ENCODE results near the gene RPGRIP1L. TPM values are rescaled to one million over a fixed set of nuclear protein-coding genes. Genes with fewer than 3 reads are reported as not detected.
"Not testable (repeated sequence)": the region's sequence is repeated elsewhere in the genome, so short reads cannot be mapped to it uniquely, and the experiment has no call there.

The RPGRIP1L gene
- total RNA-seq, 1 donor = 19.5 TPM

DNA sequence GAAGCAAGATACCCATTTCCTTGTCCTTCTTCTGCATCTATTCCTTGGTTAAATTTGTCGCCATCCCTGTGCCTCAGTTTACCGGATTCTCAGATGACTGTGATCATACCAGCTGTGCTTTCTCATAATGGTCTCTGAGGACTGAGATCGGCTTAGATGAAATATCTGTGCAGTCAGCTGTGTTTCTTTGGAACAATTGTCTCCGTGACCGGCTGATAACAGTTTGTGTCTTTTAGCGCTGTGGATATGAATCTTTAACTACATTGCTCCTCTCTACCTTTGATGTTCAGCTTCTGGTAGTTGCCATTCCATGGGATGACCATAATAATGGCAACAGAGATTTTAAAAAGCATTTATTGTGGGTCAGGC is 770 bp upstream of the RPGRIP1L start:
- peak overlapping the region; percentile 95 for H3K4me3 ChIP-seq (ENCODE audit: low read depth, low read length)
- TF ChIP-seq, protein P1, sequence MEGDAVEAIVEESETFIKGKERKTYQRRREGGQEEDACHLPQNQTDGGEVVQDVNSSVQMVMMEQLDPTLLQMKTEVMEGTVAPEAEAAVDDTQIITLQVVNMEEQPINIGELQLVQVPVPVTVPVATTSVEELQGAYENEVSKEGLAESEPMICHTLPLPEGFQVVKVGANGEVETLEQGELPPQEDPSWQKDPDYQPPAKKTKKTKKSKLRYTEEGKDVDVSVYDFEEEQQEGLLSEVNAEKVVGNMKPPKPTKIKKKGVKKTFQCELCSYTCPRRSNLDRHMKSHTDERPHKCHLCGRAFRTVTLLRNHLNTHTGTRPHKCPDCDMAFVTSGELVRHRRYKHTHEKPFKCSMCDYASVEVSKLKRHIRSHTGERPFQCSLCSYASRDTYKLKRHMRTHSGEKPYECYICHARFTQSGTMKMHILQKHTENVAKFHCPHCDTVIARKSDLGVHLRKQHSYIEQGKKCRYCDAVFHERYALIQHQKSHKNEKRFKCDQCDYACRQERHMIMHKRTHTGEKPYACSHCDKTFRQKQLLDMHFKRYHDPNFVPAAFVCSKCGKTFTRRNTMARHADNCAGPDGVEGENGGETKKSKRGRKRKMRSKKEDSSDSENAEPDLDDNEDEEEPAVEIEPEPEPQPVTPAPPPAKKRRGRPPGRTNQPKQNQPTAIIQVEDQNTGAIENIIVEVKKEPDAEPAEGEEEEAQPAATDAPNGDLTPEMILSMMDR (IDR thresholded peaks at IDR 0.05; ENCODE audit: insufficient read depth, low read length) = no peak
- DNase-seq (ENCODE audit: low read depth) = no peak

DNA sequence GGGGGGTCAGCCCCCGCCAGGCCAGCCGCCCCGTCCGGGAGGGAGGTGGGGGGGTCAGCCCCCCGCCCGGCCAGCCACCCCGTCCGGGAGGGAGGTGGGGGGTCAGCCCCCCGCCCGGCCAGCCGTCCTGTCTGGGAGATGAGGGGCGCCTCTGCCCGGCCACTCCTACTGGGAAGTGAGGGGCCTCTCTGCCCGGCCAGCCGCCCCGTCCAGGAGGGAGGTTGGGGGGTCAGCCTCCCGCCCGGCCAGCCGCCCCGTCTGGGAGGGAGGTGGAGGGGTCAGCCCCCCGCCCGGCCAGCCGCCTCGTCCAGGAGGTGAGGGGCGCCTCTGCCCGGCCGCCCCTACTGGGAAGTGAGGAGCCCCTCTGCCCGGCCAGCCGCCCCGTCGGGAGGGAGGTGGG is 5.4 kb downstream of the RPGRIP1L start:
- not testable (repeated sequence) for H3K4me3 ChIP-seq (ENCODE audit: low read depth, low read length); DNase-seq (ENCODE audit: low read depth)

DNA sequence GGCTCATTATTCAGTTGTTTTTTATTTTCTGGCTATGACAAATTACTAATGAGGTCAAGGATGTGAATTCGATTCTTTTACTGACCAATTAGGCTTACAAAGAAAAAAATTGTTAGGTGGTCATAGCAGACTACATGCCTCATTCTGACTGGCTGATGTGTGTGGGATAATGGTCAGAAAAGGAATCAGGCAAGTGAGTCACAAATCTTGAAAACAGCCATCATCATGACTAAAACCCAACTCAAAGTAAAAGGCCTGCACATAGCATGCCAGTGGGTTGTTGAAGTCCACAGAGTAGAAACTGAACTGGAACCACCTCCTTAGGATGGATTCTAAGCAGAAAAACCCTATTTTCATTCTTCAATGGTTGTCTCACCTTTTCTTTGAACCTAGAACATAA is 8.6 kb downstream of the RPGRIP1L start:
- TF ChIP-seq, protein P1 (IDR thresholded peaks at IDR 0.05; ENCODE audit: insufficient read depth, low read length) = no peak
- no peak overlapping the region for H3K4me3 ChIP-seq (ENCODE audit: low read depth, low read length)
- peak; percentile 54 for DNase-seq (ENCODE audit: low read depth)

DNA sequence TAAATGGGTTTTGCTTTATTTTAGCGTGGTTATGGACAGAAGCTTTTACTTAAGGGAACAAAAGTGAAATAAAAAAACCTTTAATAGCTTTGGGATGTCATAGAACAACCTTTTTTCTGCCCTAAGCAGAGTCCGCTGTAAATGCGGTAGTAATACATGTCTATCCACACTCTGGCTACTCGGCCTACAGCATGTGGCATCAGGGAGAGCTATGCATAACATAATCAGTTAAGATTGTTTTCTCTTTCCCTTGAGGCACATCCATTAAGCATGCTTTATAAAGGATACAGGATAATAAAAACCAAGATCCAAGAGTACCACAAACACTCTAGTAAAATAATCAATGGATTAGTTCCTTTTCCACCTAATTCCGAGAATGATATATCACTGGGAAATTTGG is 10.3 kb downstream of the RPGRIP1L start:
- no peak for DNase-seq (ENCODE audit: low read depth)
- TF ChIP-seq, protein P1 (IDR thresholded peaks at IDR 0.05; ENCODE audit: insufficient read depth, low read length) = no peak

DNA sequence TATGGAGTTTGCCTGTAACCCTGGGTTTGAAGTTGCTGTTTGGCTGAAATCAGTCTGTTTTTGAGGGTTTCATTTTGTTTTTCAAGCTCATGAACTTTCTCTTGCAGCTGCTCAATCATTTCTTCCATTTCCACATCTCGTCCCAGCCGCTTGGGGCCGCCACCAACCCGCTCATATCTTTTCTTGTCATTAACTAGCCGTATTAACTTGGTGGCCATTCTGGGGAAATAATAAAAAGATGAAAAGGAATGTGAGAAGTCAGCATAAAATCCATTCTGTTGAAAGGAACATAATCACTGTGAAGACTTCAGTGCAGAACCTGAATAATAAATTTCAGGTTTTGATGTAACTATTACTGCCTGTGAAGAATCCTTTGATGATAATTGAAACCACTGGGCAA is 11.5 kb downstream of the RPGRIP1L start:
- TF ChIP-seq, protein P1 (IDR thresholded peaks at IDR 0.05; ENCODE audit: insufficient read depth, low read length) = no peak
- H3K4me3 ChIP-seq (ENCODE audit: low read depth, low read length) = no peak overlapping the region
- no peak for DNase-seq (ENCODE audit: low read depth)

More for the DNA sequence above, 10.3 kb downstream of the RPGRIP1L start:
- no peak overlapping the region for H3K4me3 ChIP-seq (ENCODE audit: low read depth, low read length)

DNA sequence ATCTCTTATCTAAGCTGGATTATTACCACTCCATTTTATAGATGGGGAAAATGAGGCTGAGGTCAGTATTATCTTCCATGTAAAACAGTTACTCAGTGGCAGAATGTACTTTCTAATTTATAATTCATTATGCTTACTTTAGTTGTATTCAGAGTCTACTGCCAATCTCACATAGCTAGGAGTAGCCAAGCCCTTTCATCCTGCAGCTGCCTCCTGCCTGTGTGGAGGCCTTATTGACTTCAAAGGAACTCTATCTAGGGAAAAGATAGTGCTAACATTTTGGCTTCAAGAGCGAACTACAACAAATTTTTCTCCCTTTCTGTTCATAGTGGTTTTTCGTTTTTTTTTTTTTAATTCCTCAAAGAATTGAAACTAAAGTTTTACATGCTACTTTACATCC is 12.9 kb downstream of the RPGRIP1L start:
- TF ChIP-seq, protein P1 (IDR thresholded peaks at IDR 0.05; ENCODE audit: insufficient read depth, low read length) = no peak
- no peak for DNase-seq (ENCODE audit: low read depth)
- no peak overlapping the region for H3K4me3 ChIP-seq (ENCODE audit: low read depth, low read length)

DNA sequence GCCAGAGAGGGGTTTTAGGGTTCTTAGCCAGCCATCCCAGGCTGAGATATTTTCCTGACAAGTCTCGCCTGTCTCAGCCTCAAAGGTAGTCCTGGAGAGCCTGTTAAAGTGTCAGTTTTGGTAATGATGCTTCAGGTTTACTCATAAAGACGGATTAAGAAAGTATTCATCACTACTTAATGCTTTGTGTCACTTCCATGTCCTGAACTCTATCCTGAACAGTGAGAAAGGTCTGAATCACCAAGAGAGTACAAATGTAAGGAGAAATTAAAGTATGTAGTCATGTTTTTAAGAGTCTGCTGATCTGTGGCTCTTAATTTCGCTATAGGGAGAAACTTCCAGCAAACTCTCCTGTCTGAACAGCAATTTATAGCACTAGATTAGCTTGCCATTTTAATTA is 14.0 kb downstream of the RPGRIP1L start:
- DNase-seq (ENCODE audit: low read depth) = no peak
- TF ChIP-seq, protein P1 (IDR thresholded peaks at IDR 0.05; ENCODE audit: insufficient read depth, low read length) = no peak
- no peak overlapping the region for H3K4me3 ChIP-seq (ENCODE audit: low read depth, low read length)
